Erythroblast (primary cell): ENCODE data around the gene CELSR2.

Source experiments
- DNase-seq, 2 experiments: peaks; one replicate each; lab custom pipeline; 2025; lab: John Stamatoyannopoulos, UW
- GATA1 ChIP-seq: IDR thresholded peaks from 2 replicates; pipeline ENCODE4 v1.6.1; 2011; ENCODE audit warnings: low read depth, mild to moderate bottlenecking, control low read depth, low read length, moderate library complexity
- POLR2A ChIP-seq: IDR thresholded peaks from 2 replicates; pipeline ENCODE4 v1.6.1; 2011; ENCODE audit warnings: mild to moderate bottlenecking, low read length

CELSR2 gene

GRCh38 chr1:109266965-109267364 lies 17.6 kb downstream of the CELSR2 start:
- TF ChIP-seq POLR2A (no peak), GATA1 (no peak)

GRCh38 chr1:109267743-109268300 lies 18.5 kb downstream of the CELSR2 start:
- no peak for DNase-seq
- TF ChIP-seq POLR2A (no peak), GATA1 (no peak)

More at GRCh38 chr1:109266965-109267364, 17.6 kb downstream of the CELSR2 start:
- DNase-seq = no peak

GRCh38 chr1:109268431-109269211 lies 19.3 kb downstream of the CELSR2 start:
- DNase-seq = no peak

GRCh38 chr1:109269212-109269980 lies 20.1 kb downstream of the CELSR2 start:
- TF ChIP-seq GATA1 (no peak), POLR2A (no peak)
- no peak for DNase-seq

More at GRCh38 chr1:109268431-109269211, 19.3 kb downstream of the CELSR2 start:
- TF ChIP-seq GATA1 (no peak), POLR2A (no peak)

- no peak for DNase-seq
- no peak for TF ChIP-seq GATA1
- no peak for TF ChIP-seq POLR2A
These were observed 20.8 kb downstream of the CELSR2 start for GRCh38 chr1:109269981-109270622.

GRCh38 chr1:109270623-109271317 lies 21.4 kb downstream of the CELSR2 start:
- no peak for TF ChIP-seq POLR2A
- no peak for TF ChIP-seq GATA1
- no peak for DNase-seq

- no peak for DNase-seq
- TF ChIP-seq POLR2A = no peak
These were observed 22.1 kb downstream of the CELSR2 start for GRCh38 chr1:109271458-109271857.

GRCh38 chr1:109272021-109272799 lies 22.9 kb downstream of the CELSR2 start:
- no peak for TF ChIP-seq GATA1
- no peak for TF ChIP-seq POLR2A
- no peak for DNase-seq

GRCh38 chr1:109272831-109273547 lies 23.6 kb downstream of the CELSR2 start:
- no peak for TF ChIP-seq GATA1
- no peak for TF ChIP-seq POLR2A
- no peak for DNase-seq

GRCh38 chr1:109273570-109274288 lies 24.4 kb downstream of the CELSR2 start:
- no peak for DNase-seq
- TF ChIP-seq POLR2A (no peak), GATA1 (no peak)

- no peak for DNase-seq
- no peak for TF ChIP-seq POLR2A
- TF ChIP-seq GATA1 = no peak
These were observed 25.5 kb downstream of the CELSR2 start for GRCh38 chr1:109274533-109275476.
